Ishikawa (cell line): Measurements from ENCODE around the gene USP22.

Experiments
- CEBPB ChIP-seq: IDR thresholded peaks from 2 replicates; pipeline ENCODE4 v1.6.1; 2012
- CREB1 ChIP-seq: IDR thresholded peaks from 2 replicates; pipeline ENCODE4 v1.6.1; 2012; ENCODE audit warnings: low read depth
- EGR1 ChIP-seq: IDR thresholded peaks from 2 replicates; pipeline ENCODE4 v1.6.1; 2012
- EP300 ChIP-seq: IDR thresholded peaks from 2 replicates; pipeline ENCODE4 v1.6.1; 2012; ENCODE audit warnings: borderline replicate concordance
- FOXM1 ChIP-seq: IDR thresholded peaks from 2 replicates; pipeline ENCODE4 v1.6.1; 2012; ENCODE audit warnings: low read depth, borderline replicate concordance
- MAX ChIP-seq: IDR thresholded peaks from 2 replicates; pipeline ENCODE4 v1.6.1; 2012
- NFIC ChIP-seq: IDR thresholded peaks from 2 replicates; pipeline ENCODE4 v1.6.1; 2012
- RAD21 ChIP-seq: IDR thresholded peaks from 2 replicates; pipeline ENCODE4 v1.6.1; 2012; ENCODE audit warnings: low read depth
- REST ChIP-seq: IDR thresholded peaks from 2 replicates; pipeline ENCODE4 v1.6.1; 2012; ENCODE audit warnings: low read depth, mild to moderate bottlenecking
- TAF1 ChIP-seq: IDR thresholded peaks from 2 replicates; pipeline ENCODE4 v1.6.1; 2012; ENCODE audit warnings: low read depth, mild to moderate bottlenecking
- TCF12 ChIP-seq: IDR thresholded peaks from 2 replicates; pipeline ENCODE4 v1.6.1; 2012; ENCODE audit warnings: low read depth
- TEAD4 ChIP-seq: IDR thresholded peaks from 2 replicates; pipeline ENCODE4 v1.6.1; 2012
- USF1 ChIP-seq: IDR thresholded peaks from 2 replicates; pipeline ENCODE4 v1.6.1; 2012
- YY1 ChIP-seq: IDR thresholded peaks from 2 replicates; pipeline ENCODE4 v1.6.1; 2012; ENCODE audit warnings: low read depth
- ZBTB7A ChIP-seq: IDR thresholded peaks from 2 replicates; pipeline ENCODE4 v1.6.1; 2012; ENCODE audit warnings: low read depth

The USP22 gene

GRCh38 chr17:21044971-21045370 is 2.2 kb upstream of the USP22 start:
- no peak for TF ChIP-seq CREB1
- TF ChIP-seq RAD21, result no peak
- TF ChIP-seq NFIC, result no peak
- TF ChIP-seq MAX, result no peak
- no peak for TF ChIP-seq TEAD4
- TF ChIP-seq YY1, result no peak
- TF ChIP-seq FOXM1, result no peak
- TF ChIP-seq ZBTB7A, result no peak

- TF ChIP-seq CEBPB, result no peak
- TF ChIP-seq NFIC, result peak; percentile 13
- TF ChIP-seq TCF12, result 0 out of 2 replicates have a peak, but pooled peaks have one; percentile 20
- 0 out of 2 replicates have a peak, but pooled peaks have one; percentile 42 for TF ChIP-seq TAF1
- TF ChIP-seq ZBTB7A, result no peak
- no peak for TF ChIP-seq FOXM1
- TF ChIP-seq EGR1, result peak; percentile 90
- TF ChIP-seq MAX, result peak; percentile 53
- TF ChIP-seq USF1, result no peak
- no peak for TF ChIP-seq REST
- no peak for TF ChIP-seq CREB1
- no peak; the same call in 1 of the 2 replicates for TF ChIP-seq EP300
- peak; percentile 74; the same call in 1 of the 2 replicates for TF ChIP-seq YY1
- TF ChIP-seq TEAD4, result no peak
- peak; percentile 24; the same call in 1 of the 2 replicates for TF ChIP-seq RAD21
These were observed 753 bp upstream of the USP22 start for GRCh38 chr17:21043296-21044232.

- TF ChIP-seq EGR1, result no peak
- TF ChIP-seq YY1, result no peak
- no peak for TF ChIP-seq CREB1
- no peak for TF ChIP-seq TEAD4
- TF ChIP-seq NFIC, result no peak
- no peak for TF ChIP-seq TAF1
- no peak for TF ChIP-seq ZBTB7A
- no peak for TF ChIP-seq FOXM1
- TF ChIP-seq CEBPB, result no peak
- no peak for TF ChIP-seq USF1
- no peak for TF ChIP-seq EP300
- TF ChIP-seq REST, result no peak
- TF ChIP-seq MAX, result no peak
- TF ChIP-seq RAD21, result no peak
- TF ChIP-seq TCF12, result no peak
These were observed 912 bp downstream of the USP22 start for GRCh38 chr17:21041741-21042457.

GRCh38 chr17:21039839-21040575 is 2.8 kb downstream of the USP22 start:
- TF ChIP-seq RAD21 (peak; percentile 27; the same call in 1 of the 2 replicates), REST (no peak), NFIC (peak; percentile 75)
